Measurements from ENCODE around the gene OR2A7.
"Not testable (repeated sequence)": the region's sequence is repeated elsewhere in the genome, so short reads cannot be mapped to it uniquely, and the experiment has no call there.

Gene OR2A7

DNA sequence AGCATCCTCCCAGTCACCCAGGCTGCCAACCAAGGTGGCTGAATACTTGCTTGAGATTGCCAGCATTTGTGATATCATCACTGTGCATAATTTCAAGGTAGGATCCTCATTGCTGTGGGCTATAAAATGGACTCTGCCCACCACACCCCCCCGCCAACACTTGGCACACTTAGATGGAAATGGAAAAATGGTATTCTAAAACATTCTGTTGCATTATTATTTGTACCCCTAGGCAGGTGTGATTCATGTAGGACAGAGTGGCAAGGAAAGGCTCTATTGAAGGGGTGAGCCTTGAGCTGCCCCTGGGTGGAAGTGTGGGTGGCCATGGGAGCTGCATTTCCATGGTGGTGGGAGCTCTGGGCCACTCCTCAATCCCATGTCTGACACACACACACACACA lies 46.0 kb downstream of the OR2A7 start:
- not testable (repeated sequence) for H3K9ac ChIP-seq (ENCODE audit: low read length); H3K27ac ChIP-seq (ENCODE audit: low read depth, low read length); H3K9me3 ChIP-seq (ENCODE audit: control insufficient read depth, insufficient read depth, low read depth, low read length); H3K4me1 ChIP-seq (ENCODE audit: control insufficient read depth, insufficient read depth, low read length); H3K36me3 ChIP-seq (ENCODE audit: control insufficient read depth, insufficient read depth, low read length); H3K4me3 ChIP-seq (ENCODE audit: low read depth, low read length); H3K27me3 ChIP-seq (ENCODE audit: control insufficient read depth, insufficient read depth, low read length)

DNA sequence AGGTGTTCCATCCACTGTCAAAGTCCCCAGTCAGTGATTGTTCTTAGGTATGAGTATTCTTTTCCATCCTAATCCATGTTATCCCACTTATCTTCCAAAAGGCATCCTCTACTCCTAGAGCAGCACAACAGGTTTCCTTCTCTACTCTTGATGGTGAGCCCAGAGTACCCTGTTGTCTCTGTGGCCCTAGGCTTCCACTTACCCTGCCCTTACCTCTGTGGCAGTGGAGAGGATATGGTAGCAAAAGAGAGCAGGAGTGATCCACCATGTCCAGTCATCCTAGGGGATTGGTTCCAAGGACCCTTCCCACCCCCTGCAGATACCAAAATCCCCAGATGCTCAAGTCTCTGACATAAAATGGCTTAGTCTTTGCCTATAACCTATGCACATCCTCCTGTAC lies 47.4 kb downstream of the OR2A7 start:
- H3K9me3 ChIP-seq (ENCODE audit: control insufficient read depth, insufficient read depth, low read depth, low read length); H3K36me3 ChIP-seq (ENCODE audit: control insufficient read depth, insufficient read depth, low read length); H3K27ac ChIP-seq (ENCODE audit: low read depth, low read length); H3K4me1 ChIP-seq (ENCODE audit: control insufficient read depth, insufficient read depth, low read length); H3K27me3 ChIP-seq (ENCODE audit: control insufficient read depth, insufficient read depth, low read length); H3K4me3 ChIP-seq (ENCODE audit: low read depth, low read length); H3K9ac ChIP-seq (ENCODE audit: low read length): not testable (repeated sequence)
